ENCODE data around the gene PLCXD1.

Gene PLCXD1

DNA sequence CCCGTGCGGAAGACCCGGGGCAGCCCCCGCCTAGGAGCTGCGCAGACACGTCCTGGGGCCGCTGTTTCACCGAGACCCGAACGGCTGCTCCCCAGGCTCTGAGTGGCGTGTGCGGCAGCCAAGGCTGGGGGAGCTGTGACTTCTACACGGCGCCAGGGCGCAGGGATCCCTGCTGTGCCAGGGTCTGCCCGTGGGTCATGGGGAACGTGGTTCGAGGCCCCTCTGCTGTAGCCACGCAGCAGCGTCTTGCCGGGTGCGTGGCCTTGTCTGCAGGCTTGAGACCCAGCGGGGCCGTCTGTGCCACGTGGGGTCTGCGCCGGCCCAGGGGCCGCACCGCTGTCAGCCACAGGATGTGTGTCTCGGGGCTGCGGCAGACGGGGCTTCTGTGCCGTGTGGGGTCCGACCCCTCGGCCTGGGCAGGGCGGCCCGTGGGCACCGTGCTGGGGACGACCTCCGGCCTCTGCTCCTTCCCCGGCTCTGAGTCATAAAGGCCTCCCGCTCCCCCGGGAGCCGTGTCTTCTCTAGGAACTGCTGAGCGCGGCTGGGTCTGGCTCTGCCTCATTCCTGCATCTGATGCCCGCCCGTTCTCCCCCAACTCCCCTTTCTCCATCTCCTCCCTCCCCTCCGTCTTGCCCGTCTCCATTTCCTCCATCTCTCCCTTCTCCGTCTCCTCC is 50.1 kb downstream of the PLCXD1 start:
- TF ChIP-seq, protein P1, sequence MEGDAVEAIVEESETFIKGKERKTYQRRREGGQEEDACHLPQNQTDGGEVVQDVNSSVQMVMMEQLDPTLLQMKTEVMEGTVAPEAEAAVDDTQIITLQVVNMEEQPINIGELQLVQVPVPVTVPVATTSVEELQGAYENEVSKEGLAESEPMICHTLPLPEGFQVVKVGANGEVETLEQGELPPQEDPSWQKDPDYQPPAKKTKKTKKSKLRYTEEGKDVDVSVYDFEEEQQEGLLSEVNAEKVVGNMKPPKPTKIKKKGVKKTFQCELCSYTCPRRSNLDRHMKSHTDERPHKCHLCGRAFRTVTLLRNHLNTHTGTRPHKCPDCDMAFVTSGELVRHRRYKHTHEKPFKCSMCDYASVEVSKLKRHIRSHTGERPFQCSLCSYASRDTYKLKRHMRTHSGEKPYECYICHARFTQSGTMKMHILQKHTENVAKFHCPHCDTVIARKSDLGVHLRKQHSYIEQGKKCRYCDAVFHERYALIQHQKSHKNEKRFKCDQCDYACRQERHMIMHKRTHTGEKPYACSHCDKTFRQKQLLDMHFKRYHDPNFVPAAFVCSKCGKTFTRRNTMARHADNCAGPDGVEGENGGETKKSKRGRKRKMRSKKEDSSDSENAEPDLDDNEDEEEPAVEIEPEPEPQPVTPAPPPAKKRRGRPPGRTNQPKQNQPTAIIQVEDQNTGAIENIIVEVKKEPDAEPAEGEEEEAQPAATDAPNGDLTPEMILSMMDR (IDR thresholded peaks at IDR 0.05; ENCODE audit: extremely low read depth, insufficient read depth, missing control alignments) = no peak
- no peak for DNase-seq (ENCODE audit: low spot score)
- in situ Hi-C loops (cut with MboI; ENCODE audit: low pct_unique_long_range_greater_than_20kb, low sequenced_read_pairs, unreplicated experiment) = no loop called here

DNA sequence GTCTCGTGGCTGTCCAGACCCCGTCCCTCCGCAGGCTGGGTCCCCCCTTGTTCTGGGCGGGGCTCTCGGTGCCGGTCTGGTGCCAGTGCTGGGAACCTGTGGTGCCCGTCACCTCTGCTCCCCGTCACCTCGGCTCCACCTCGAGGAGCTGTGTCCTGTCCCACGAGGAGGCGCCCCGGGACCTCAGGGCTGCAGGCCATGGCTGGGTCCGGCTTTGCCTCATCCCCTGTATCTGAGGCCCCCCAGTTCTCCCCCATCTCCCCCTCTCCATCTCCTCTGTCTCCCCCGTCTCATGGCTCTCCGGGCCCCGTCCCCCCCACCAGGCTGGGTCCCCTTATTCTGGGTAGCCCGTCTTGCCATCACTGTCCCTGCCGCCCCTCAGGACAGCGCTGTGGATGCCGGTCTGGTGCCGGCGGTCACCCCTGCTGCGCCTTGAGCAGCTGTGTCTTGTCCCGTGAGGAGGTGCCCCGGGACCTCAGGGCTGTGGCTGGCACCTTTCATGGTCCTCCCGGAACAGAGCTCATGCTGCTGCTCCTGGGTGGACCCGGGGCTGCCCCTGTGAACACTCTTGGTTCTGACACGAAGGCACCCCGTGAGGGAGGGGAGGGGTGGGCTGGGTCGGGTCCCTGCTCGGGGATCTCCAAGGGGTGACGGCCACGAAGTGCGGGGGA is 50.8 kb downstream of the PLCXD1 start:
- TF ChIP-seq, protein P1 (IDR thresholded peaks at IDR 0.05; ENCODE audit: extremely low read depth, insufficient read depth, missing control alignments) = no peak
- in situ Hi-C loops (cut with MboI; ENCODE audit: low pct_unique_long_range_greater_than_20kb, low sequenced_read_pairs, unreplicated experiment) = no loop called here
- no peak for DNase-seq (ENCODE audit: low spot score)

DNA sequence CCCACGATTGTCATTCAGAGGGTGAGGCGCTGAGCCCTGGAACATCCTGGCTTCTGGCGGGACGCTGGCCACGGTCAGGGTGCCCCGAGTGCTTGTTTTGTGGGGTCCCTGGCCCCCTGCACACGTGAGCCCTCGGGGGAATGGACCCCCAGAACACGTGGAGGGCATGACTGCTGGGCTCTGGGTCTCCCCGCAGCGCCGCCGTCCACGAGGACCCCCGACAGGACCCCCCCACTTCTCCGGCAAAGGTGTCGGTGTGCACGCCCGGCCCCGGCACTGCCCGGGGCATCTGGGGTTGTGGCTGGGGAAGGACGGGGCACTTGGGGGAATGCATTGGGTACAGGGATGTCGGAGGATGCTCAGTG is 51.3 kb downstream of the PLCXD1 start:
- TF ChIP-seq, protein P1 (IDR thresholded peaks at IDR 0.05; ENCODE audit: extremely low read depth, insufficient read depth, missing control alignments) = no peak
- in situ Hi-C loops (cut with MboI; ENCODE audit: low pct_unique_long_range_greater_than_20kb, low sequenced_read_pairs, unreplicated experiment) = no loop called here
- DNase-seq (ENCODE audit: low spot score) = no peak

DNA sequence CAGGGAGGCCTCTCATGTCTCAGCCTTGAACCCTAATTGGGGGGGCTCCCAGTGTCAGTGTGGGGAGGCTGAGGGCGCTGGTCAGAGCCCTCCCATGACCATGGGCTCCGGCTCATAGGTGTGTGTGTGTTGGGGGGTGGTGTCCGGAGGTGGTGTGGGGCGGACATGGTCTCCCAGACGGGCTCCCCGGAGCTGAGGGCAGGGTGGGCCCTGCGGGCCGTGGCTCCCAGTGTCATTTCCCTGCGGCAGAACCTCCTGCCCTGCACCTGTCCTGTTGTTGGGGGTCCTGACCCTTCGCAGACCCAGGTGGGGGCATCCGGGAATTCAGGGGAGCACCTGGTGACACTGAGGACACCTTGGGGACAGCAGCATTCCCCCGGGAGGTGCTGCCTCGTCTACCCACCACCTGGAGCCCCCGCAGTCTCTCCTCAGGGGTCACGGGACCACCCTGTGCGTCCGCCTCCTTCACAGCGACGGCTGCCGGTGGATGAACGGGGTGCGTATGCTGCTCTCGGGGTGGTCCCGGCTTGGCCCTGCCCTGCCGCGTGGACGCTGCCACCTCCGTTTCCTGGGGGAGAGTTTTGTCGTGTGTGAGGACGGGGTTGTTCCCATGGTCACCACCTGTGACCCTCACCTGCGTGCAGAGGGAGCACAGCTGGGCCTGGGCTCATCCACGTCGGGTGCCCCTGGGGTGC is 51.9 kb downstream of the PLCXD1 start:
- DNase-seq (ENCODE audit: low spot score) = no peak
- in situ Hi-C loops (cut with MboI; ENCODE audit: low pct_unique_long_range_greater_than_20kb, low sequenced_read_pairs, unreplicated experiment) = no loop called here
- TF ChIP-seq, protein P1 (IDR thresholded peaks at IDR 0.05; ENCODE audit: extremely low read depth, insufficient read depth, missing control alignments) = no peak

DNA sequence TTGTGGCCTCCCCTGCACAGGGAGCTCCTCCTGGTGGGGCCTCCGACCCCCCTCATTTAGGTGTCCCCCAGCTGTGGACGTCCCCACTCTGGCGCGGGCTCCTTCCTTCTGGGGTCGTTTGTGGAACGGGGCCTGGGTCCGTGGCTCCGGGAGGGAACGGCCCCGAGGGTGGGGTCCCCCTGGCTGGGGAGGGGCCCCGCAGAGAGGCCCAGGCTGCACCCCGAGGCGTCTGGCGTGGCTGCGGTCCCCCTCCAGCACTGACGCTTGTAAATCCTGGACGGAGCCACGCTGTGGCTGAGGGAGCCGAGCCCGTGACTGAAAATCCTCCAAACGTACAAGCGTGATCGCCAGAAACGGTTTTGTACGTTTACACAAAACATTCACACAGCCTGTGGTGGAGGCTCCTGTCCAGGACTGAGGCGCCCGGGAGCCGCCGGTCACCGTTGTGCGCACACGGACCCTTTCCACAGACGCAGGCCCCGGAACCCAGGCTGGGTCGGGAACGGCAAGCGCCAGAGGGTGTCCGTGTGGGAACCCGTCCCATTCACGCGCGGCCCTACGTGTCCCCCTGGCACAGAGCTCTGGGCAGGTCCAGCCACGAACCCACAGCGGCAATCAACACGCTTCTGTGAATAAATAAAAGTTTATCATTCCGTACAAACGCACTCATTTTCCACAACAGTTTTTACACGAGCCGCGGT is 52.6 kb downstream of the PLCXD1 start:
- in situ Hi-C loops (cut with MboI; ENCODE audit: low pct_unique_long_range_greater_than_20kb, low sequenced_read_pairs, unreplicated experiment) = no loop called here
- TF ChIP-seq, protein P1 (IDR thresholded peaks at IDR 0.05; ENCODE audit: extremely low read depth, insufficient read depth, missing control alignments) = no peak
- no peak for DNase-seq (ENCODE audit: low spot score)

DNA sequence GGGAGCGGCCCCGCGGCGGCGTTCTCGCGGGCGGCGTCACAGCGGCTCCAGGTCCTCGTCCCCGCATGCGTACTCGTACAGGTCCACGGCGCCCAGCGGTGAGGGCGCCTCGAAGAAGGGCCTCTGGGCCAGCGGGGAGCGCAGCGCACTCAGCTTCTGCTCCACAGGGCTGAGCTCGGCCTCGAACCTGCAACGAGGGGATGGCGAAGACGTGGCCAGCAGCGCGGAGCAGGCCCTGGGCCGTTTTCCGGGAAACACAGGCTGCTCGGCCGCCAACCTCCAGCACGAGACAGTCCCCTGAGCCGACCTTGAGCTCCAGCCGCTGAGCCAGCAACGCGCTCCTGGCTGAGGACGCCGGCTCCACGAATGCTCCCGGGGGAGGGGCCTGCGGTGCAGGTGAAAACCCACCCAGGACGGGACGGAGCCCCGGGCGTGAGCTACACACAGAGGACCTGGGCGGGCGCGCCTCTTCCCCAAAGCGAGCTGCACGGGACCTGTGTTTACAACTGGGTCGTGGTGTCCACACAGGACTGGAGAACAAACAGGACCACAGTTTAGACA is 53.2 kb downstream of the PLCXD1 start:
- in situ Hi-C loops (cut with MboI; ENCODE audit: low pct_unique_long_range_greater_than_20kb, low sequenced_read_pairs, unreplicated experiment) = no loop called here
- DNase-seq (ENCODE audit: low spot score) = no peak
- TF ChIP-seq, protein P1 (IDR thresholded peaks at IDR 0.05; ENCODE audit: extremely low read depth, insufficient read depth, missing control alignments) = no peak
